Purkinje cell (primary cell): ENCODE results near the gene CCDC148. TPM values are rescaled to one million over a fixed set of nuclear protein-coding genes. Genes with fewer than 3 reads are reported as not detected.

Experiments used
- polyA plus RNA-seq: library from polyadenylated mRNA; unstranded; fragments of >200 nt; fragmentation: Nextera tagmentation; gene quantifications from 2 replicates; pipeline ENCODE4 v1.2.1, GENCODE V29; 2014

CCDC148 gene
- 6.8 and 8.5 TPM in 2 replicates for polyA plus RNA-seq

DNA sequence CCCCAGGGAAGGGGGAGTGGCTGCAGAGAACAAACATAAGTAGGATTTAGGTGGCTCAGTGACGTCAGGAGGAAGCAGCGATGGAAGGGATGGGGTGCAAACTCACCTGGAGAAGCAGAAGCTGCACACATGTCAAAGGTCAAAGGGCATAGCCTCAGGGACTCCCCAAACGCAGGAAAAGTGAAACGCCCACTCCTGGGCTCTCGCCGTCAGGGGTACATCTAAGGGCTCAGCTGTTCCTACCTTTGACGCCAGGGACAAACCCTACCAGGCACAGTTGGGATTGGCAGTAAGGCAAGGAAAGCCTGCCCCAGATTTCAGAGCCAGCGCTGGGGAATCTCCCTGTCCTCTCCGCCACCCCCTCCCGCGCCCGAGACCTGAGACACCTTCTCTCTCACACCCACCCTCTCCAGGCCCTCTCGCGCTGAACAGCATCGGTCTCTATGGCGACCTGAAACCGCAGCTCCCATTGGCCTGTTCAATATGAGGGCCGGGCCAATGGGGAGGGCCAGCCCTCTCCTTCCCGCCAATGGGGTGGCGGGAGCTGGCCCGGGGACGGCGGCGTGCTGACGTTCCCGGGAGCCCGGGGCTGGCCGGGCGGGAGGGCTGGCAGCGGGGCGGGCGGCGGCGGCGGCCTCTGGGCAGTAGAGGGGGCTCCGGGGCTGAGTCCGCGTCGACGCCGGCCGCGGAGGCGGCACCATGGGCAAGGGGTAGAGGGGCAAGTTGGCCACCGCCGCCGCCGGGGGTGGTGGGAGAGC lies at the start of gene CCDC148, which contains the start of gene PKP4:
Gene CCDC148, minus strand, starts transcription at position 445 of the 758 bp plus-strand sequence. Its CDS starts 314 bp downstream, at position 131.
Gene PKP4, plus strand, starts transcription at position 644 of the 758 bp plus-strand sequence. CDS start 76,233 bp downstream, outside the sequence.

Other genes with a start within 250 kb of the CCDC148 start
- 60.5 and 82.5 TPM in 2 replicates for gene PKP4, start 199 bp upstream of the CCDC148 start, polyA plus RNA-seq